Prostate gland (tissue), 2 donors: ENCODE measurements around the gene COX20.

Experiments
- CTCF ChIP-seq, 4 experiments: fragments of 200-600 bp in 2 of 4; fragments of 450-650 bp in 2 of 4; sonication (generic) in 2 of 4; IDR thresholded peaks; 1 replicate in 3 of 4; 2 replicates in 1 of 4; pipeline ENCODE4 v1.5.1; 2016 to 2019; ENCODE audit warnings: antibody characterized with exemption in 4 of 4, mild to moderate bottlenecking in 2 of 4, moderate library complexity in 2 of 4
- POLR2AphosphoS5 ChIP-seq: sonication (generic); formaldehyde crosslinking; IDR thresholded peaks from one replicate; pipeline ENCODE4 v1.6.1; 2017; ENCODE audit warnings: antibody characterized with exemption

GRCh38 chr1:244807138-244807537, 28.3 kb upstream of the COX20 start:
- TF ChIP-seq POLR2AphosphoS5 (no peak), CTCF (IDR thresholded peaks at IDR 0.05) (no peak)
